NCI-H226 (cell line): Measurements from ENCODE around the gene ODR4.
"Not testable (repeated sequence)": the region's sequence is repeated elsewhere in the genome, so short reads cannot be mapped to it uniquely, and the experiment has no call there.

ENCODE experiments used
- DNase-seq: peaks from one replicate; pipeline ENCODE4 v3.0.0-alpha.2; 2015

Gene ODR4

DNA sequence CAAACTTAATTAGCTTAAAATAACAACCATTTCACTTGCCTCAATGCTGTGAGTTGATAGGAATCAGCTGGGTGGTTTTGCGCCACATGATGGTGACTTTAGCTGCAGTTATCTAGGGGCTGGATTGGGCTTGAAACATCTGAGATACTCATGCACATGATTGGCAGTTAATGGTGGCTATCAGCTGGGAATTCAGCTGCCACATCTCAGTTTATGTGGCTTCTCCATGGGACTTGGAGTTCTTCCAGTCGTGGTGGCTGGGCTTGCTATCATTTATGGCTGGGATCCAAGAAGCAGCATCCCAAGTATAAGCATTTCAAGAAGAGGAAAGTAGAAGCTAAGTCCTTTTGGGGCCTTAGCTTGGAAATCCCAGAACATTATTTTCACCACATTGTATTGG is 48.9 kb downstream of the ODR4 start:
- no peak for DNase-seq

- no peak for DNase-seq
Observed at GRCh38 chr1:186426118-186426517, 50.5 kb downstream of the ODR4 start.

DNA sequence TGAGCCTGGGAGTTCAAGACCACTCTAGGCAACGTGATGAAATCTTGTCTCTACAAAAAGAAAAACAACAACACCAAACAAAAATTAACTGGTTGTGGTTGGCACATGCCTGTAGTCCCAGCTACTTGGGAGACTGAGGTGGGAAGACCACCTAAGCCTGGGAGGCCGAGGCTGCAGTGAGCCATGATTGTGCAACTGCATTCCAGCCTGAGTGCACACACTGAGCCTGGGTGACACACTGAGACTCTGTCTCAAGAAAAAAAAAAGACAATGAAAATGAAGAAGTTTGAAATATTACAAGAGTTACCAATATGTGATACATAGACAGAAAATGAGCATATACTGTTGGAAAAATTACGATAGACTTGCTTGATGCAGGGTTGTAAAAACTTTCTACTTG is 53.4 kb downstream of the ODR4 start:
- no peak for DNase-seq

DNA sequence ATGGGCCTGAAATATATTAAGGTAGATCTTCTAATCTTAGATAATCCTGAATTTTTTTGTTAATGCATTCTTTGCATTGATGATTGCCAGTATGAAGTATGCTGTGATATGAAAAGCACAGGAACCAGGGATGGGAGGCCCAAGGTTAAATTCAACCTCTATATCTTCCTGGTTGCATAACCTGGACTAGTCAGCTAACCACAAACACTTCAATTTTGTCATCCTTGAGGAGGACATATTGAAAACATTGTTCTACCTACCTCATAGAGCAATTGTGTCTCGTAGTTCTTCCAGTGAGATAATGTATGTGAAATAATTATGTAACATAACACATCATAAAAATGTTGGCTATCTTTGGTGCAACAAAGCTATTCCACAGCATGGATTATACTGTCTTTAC is 59.7 kb downstream of the ODR4 start:
- DNase-seq: peak; percentile 58

- DNase-seq: no peak
Observed at GRCh38 chr1:186438567-186438966, 62.9 kb downstream of the ODR4 start.

- peak; percentile 39 for DNase-seq
Observed at GRCh38 chr1:186440584-186440983, 64.9 kb downstream of the ODR4 start.

- peak; percentile 71 for DNase-seq
Observed at GRCh38 chr1:186442651-186443375, 67.2 kb downstream of the ODR4 start.

GRCh38 chr1:186443638-186444037 is 68.0 kb downstream of the ODR4 start:
- no peak for DNase-seq

GRCh38 chr1:186446152-186446551 is 70.5 kb downstream of the ODR4 start:
- DNase-seq: no peak

DNA sequence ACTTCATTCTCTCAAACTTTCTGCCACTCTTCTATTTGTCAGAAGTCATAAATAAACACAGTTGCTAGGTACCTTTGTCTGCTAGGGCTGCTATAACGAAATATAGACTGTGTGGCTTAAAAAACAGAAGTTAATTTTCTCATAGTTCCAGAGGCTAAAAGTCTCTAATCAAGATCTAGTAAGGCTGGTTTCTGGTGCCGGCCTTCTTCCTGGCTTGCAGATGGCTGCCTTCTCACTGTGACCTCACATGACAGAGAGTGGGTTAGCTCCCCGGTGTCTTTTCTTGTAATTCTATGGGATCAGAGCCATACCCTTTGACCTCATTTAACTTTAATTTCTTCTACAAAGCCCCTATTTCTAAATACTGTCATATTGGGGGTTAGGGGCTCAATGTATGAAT is 79.3 kb downstream of the ODR4 start:
- DNase-seq: no peak

GRCh38 chr1:186456729-186457255 is 81.2 kb downstream of the ODR4 start:
- no peak for DNase-seq

GRCh38 chr1:186459161-186459560 is 83.5 kb downstream of the ODR4 start:
- DNase-seq: not testable (repeated sequence)

- no peak for DNase-seq
Observed at GRCh38 chr1:186461014-186461413, 85.4 kb downstream of the ODR4 start, which contains the start of gene PDC. TSS of gene PDC (minus strand) at chr1:186461114. CDS start at chr1:186449459, 11,655 bp downstream.

GRCh38 chr1:186463511-186463910 is 87.9 kb downstream of the ODR4 start:
- no peak for DNase-seq

DNA sequence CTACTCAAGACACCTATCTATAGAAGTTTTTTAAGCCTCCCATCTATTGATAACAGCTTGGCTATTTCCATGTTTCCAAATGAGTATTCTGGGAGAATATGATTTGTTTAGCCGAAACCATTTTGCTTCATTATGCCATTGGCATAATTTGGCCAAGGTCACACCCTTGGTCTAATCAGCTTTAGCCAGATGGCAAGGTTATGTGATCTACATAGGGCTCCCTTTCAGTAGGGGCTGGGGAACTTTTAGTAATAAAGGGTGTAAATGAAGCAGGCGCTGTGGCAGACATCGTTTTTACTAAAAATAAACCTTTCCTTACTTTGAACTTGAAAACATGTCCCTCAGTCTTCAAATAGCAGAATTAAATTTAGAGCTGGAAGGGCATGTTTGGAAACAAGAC is 88.3 kb downstream of the ODR4 start:
- DNase-seq: no peak

- DNase-seq: not testable (repeated sequence)
Observed at GRCh38 chr1:186465491-186465890, 89.9 kb downstream of the ODR4 start.

GRCh38 chr1:186465946-186466345 is 90.3 kb downstream of the ODR4 start:
- DNase-seq: no peak
